GM23338 (cell line): ENCODE results near the gene HEYL. TPM values are rescaled to one million over a fixed set of nuclear protein-coding genes. Genes with fewer than 3 reads are reported as not detected.

ENCODE experiments used
- ATAC-seq: fragments of 200-7000 bp; cut with Tn5 transposase; 3 replicates; pipeline ENCODE4 v1.9.1; 2020
- DNase-seq: peaks from one replicate; pipeline ENCODE4 v3.0.0-alpha.2; 2015; ENCODE audit warnings: low spot score
- H2AFZ ChIP-seq: fragments of 200-600 bp; sonication (generic); 2 replicates; pipeline ENCODE4 v1.8.0; 2016; ENCODE audit warnings: antibody characterized with exemption, mild to moderate bottlenecking, moderate library complexity
- H3F3A ChIP-seq: fragments of 200-600 bp; sonication (generic); replicated peaks from 2 replicates; pipeline ENCODE4 v1.8.0; 2017; ENCODE audit warnings: antibody characterized with exemption, mixed run types, low read depth
- H3K27ac ChIP-seq: fragments of 200-600 bp; sonication (generic); 2 replicates; pipeline ENCODE4 v1.6.1; 2016; ENCODE audit warnings: low read depth
- H3K27me3 ChIP-seq: fragments of 200-600 bp; sonication (generic); 2 replicates; pipeline ENCODE4 v1.8.0; 2016; ENCODE audit warnings: mild to moderate bottlenecking, mixed run types, moderate library complexity; ENCODE audit not compliant: insufficient read depth
- H3K36me3 ChIP-seq: fragments of 200-600 bp; sonication (generic); 2 replicates; pipeline ENCODE4 v1.8.0; 2016; ENCODE audit warnings: mild to moderate bottlenecking; ENCODE audit not compliant: insufficient read depth
- H3K4me1 ChIP-seq: fragments of 200-600 bp; sonication (generic); 2 replicates; pipeline ENCODE4 v1.8.0; 2016; ENCODE audit warnings: mild to moderate bottlenecking, moderate library complexity; ENCODE audit not compliant: insufficient read depth
- H3K4me2 ChIP-seq: fragments of 200-600 bp; sonication (generic); 2 replicates; pipeline ENCODE4 v1.7.1; 2017; ENCODE audit warnings: mixed run types
- H3K4me3 ChIP-seq: fragments of 200-600 bp; sonication (generic); 2 replicates; pipeline ENCODE4 v1.6.1; 2016; ENCODE audit warnings: mixed run types
- H3K79me2 ChIP-seq: fragments of 200-600 bp; sonication (generic); replicated peaks from 2 replicates; pipeline ENCODE4 v1.8.0; 2017; ENCODE audit warnings: mild to moderate bottlenecking; ENCODE audit not compliant: insufficient read depth
- H3K9me2 ChIP-seq: fragments of 200-600 bp; sonication (generic); 2 replicates; pipeline ENCODE4 v1.8.0; 2017; ENCODE audit not compliant: insufficient read depth
- H4K20me1 ChIP-seq: fragments of 200-600 bp; sonication (generic); replicated peaks from 2 replicates; pipeline ENCODE4 v1.8.0; 2017; ENCODE audit warnings: mild to moderate bottlenecking; ENCODE audit not compliant: insufficient read depth
- H3K27ac Mint-ChIP-seq: 2 replicates; pipeline ENCODE4 v1.8.0; 2020; ENCODE audit warnings: inconsistent platforms, mild to moderate bottlenecking, moderate library complexity, mixed read lengths
- H3K27me3 Mint-ChIP-seq: 3 replicates; pipeline ENCODE4 v1.8.0; 2022; ENCODE audit warnings: low read depth, mild to moderate bottlenecking, moderate library complexity, mixed read lengths, inconsistent platforms; ENCODE audit not compliant: insufficient read depth, poor library complexity
- H3K36me3 Mint-ChIP-seq: 3 replicates; pipeline ENCODE4 v1.8.0; 2021; ENCODE audit warnings: low read depth, mild to moderate bottlenecking, inconsistent platforms, moderate library complexity, mixed read lengths
- H3K4me1 Mint-ChIP-seq: 3 replicates; pipeline ENCODE4 v1.8.0; 2020; ENCODE audit warnings: mild to moderate bottlenecking, inconsistent platforms, mixed read lengths
- H3K4me3 Mint-ChIP-seq: 3 replicates; pipeline ENCODE4 v1.8.0; 2021; ENCODE audit warnings: moderate library complexity, mild to moderate bottlenecking, inconsistent platforms, mixed read lengths
- H3K9me3 Mint-ChIP-seq: 3 replicates; pipeline ENCODE4 v1.8.0; 2020; ENCODE audit warnings: moderate library complexity, mild to moderate bottlenecking, inconsistent platforms, mixed read lengths
- CREB1 ChIP-seq: fragments of 250-450 bp; sonication (Bioruptor Pico); IDR thresholded peaks from 2 replicates; pipeline ENCODE4 v1.5.0; 2020; ENCODE audit warnings: low read depth, mild to moderate bottlenecking, moderate library complexity
- EZH2 ChIP-seq: fragments of 200-600 bp; sonication (generic); IDR thresholded peaks from one replicate; pipeline ENCODE4 v1.8.0; 2017; ENCODE audit warnings: antibody characterized with exemption, mild to moderate bottlenecking, low read depth; ENCODE audit not compliant: unreplicated experiment
- JUNB ChIP-seq: IDR thresholded peaks from one replicate; pipeline ENCODE4 v1.6.1; 2016; ENCODE audit warnings: antibody characterized with exemption; ENCODE audit not compliant: unreplicated experiment
- NANOG ChIP-seq: IDR thresholded peaks from 2 replicates; pipeline ENCODE4 v1.6.1; 2016; ENCODE audit warnings: antibody characterized with exemption, borderline replicate concordance
- STAT1 ChIP-seq: IDR thresholded peaks from one replicate; pipeline ENCODE4 v1.6.1; 2016; ENCODE audit warnings: antibody characterized with exemption; ENCODE audit not compliant: unreplicated experiment
- ZNF114 ChIP-seq: fragments of 250-450 bp; sonication (Bioruptor Pico); IDR thresholded peaks from 2 replicates; pipeline ENCODE4 v1.5.0; 2020; ENCODE audit warnings: mild to moderate bottlenecking, moderate library complexity
- ZNF331 ChIP-seq: fragments of 250-450 bp; sonication (Bioruptor Pico); IDR thresholded peaks from 2 replicates; pipeline ENCODE4 v1.5.0; 2020; ENCODE audit warnings: low read depth, mild to moderate bottlenecking, moderate library complexity
- polyA plus RNA-seq: library from polyadenylated mRNA; unstranded; fragments of >200 nt; fragmentation: Nextera tagmentation; extraction: Ambion mirVana; gene quantifications from 2 replicates; pipeline ENCODE4 v1.2.1, GENCODE V29; 2016
- total RNA-seq: library from RNA; depleted of rRNA; stranded (reverse); fragments of >200 nt; shearing (Covaris generic); gene quantifications from 2 replicates; pipeline ENCODE4 v1.2.3, GENCODE V29; 2014
- TF ChIP-seq, protein P1 (sequence below): IDR thresholded peaks from 2 replicates; pipeline ENCODE4 v1.6.1; 2016; ENCODE audit warnings: antibody characterized with exemption
- TF ChIP-seq, protein P2 (sequence below): IDR thresholded peaks from one replicate; pipeline ENCODE4 v1.6.1; 2018; ENCODE audit warnings: antibody characterized with exemption; ENCODE audit not compliant: unreplicated experiment
- TF ChIP-seq, protein P3 (sequence below): fragments of 250-450 bp; sonication (Bioruptor Pico); IDR thresholded peaks from 2 replicates; pipeline ENCODE4 v1.5.0; 2020; ENCODE audit warnings: mild to moderate bottlenecking, moderate library complexity

HEYL gene
- total and polyA plus RNA-seq, 2 experiments from 2014 or later = 1.6 to 4.5 TPM

DNA sequence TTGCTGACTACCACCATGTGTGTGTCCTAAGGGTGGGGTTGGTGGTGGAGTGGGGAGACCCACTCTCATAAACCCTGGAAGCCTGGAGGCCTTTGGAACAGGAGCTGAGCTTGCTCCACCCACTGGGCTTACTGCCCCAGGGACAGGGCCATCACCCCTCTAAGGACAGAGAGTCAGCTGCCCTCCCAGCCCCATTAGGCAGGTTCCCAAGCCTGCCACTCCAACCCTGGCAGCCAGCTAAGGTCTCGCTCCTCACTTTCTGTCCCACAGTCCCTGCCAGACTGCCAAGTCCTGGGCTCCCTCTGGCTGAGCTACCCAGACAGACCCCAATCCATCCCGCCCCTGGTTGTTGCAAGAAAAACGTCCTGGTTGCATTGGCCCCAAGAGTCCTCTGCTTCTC is 28.7 kb upstream of the HEYL start (continued):
- TF ChIP-seq, protein P1, sequence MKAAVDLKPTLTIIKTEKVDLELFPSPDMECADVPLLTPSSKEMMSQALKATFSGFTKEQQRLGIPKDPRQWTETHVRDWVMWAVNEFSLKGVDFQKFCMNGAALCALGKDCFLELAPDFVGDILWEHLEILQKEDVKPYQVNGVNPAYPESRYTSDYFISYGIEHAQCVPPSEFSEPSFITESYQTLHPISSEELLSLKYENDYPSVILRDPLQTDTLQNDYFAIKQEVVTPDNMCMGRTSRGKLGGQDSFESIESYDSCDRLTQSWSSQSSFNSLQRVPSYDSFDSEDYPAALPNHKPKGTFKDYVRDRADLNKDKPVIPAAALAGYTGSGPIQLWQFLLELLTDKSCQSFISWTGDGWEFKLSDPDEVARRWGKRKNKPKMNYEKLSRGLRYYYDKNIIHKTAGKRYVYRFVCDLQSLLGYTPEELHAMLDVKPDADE = no peak
- TF ChIP-seq ZNF114 (CRISPR knock-in tag) (no peak), JUNB (no peak), STAT1 (no peak)

DNA sequence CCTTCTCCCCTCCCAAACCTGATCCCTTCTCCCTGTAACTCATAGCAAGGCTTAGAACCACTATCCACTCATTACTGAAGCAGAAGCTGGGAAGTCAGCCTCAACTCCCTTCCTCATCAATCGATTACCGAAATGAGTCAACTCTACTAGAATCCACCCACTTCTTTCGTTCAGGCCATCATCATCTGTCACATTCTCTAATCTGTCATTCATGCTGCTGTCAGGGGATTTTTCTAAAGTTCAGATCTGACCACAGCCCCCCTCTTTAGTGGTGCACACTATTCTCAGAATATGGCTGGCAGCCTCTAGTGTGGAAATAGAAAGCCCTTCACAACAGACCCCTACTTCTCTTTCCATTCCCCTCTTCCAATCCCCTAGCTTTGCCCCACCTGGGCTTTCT is 27.3 kb upstream of the HEYL start:
- Mint-ChIP-seq H3K27me3 (peaks cover 79% of the 10 kb centered on the region), H3K9me3 (no peaks in the 10 kb centered on the region), H3K27ac (no peak overlapping the region), H3K36me3 (no peaks in the 10 kb centered on the region), H3K4me1 (peaks cover 6% of the 10 kb centered on the region), H3K4me3 (no peak overlapping the region)
- Histone ChIP-seq H3F3A (no peaks in the 10 kb centered on the region), H2AFZ (no peak overlapping the region), H3K79me2 (no peaks in the 10 kb centered on the region), H4K20me1 (peaks cover 3% of the 10 kb centered on the region; the same call in 1 of the 2 replicates), H3K36me3 (no peaks in the 10 kb centered on the region), H3K4me3 (no peak overlapping the region), H3K27ac (no peak overlapping the region), H3K27me3 (peaks cover 91% of the 10 kb centered on the region), H3K4me2 (no peak overlapping the region), H3K4me1 (no peaks in the 10 kb centered on the region; the same call in 1 of the 2 replicates), H3K9me2 (no peaks in the 10 kb centered on the region)
- TF ChIP-seq CREB1 (CRISPR knock-in tag) = no peak
- TF ChIP-seq, protein P2, sequence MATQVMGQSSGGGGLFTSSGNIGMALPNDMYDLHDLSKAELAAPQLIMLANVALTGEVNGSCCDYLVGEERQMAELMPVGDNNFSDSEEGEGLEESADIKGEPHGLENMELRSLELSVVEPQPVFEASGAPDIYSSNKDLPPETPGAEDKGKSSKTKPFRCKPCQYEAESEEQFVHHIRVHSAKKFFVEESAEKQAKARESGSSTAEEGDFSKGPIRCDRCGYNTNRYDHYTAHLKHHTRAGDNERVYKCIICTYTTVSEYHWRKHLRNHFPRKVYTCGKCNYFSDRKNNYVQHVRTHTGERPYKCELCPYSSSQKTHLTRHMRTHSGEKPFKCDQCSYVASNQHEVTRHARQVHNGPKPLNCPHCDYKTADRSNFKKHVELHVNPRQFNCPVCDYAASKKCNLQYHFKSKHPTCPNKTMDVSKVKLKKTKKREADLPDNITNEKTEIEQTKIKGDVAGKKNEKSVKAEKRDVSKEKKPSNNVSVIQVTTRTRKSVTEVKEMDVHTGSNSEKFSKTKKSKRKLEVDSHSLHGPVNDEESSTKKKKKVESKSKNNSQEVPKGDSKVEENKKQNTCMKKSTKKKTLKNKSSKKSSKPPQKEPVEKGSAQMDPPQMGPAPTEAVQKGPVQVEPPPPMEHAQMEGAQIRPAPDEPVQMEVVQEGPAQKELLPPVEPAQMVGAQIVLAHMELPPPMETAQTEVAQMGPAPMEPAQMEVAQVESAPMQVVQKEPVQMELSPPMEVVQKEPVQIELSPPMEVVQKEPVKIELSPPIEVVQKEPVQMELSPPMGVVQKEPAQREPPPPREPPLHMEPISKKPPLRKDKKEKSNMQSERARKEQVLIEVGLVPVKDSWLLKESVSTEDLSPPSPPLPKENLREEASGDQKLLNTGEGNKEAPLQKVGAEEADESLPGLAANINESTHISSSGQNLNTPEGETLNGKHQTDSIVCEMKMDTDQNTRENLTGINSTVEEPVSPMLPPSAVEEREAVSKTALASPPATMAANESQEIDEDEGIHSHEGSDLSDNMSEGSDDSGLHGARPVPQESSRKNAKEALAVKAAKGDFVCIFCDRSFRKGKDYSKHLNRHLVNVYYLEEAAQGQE = no peak
- TF ChIP-seq STAT1 = no peak
- TF ChIP-seq EZH2 = no peak
- no peak for TF ChIP-seq ZNF331 (CRISPR knock-in tag)
- TF ChIP-seq NANOG = no peak
- TF ChIP-seq, protein P3, sequence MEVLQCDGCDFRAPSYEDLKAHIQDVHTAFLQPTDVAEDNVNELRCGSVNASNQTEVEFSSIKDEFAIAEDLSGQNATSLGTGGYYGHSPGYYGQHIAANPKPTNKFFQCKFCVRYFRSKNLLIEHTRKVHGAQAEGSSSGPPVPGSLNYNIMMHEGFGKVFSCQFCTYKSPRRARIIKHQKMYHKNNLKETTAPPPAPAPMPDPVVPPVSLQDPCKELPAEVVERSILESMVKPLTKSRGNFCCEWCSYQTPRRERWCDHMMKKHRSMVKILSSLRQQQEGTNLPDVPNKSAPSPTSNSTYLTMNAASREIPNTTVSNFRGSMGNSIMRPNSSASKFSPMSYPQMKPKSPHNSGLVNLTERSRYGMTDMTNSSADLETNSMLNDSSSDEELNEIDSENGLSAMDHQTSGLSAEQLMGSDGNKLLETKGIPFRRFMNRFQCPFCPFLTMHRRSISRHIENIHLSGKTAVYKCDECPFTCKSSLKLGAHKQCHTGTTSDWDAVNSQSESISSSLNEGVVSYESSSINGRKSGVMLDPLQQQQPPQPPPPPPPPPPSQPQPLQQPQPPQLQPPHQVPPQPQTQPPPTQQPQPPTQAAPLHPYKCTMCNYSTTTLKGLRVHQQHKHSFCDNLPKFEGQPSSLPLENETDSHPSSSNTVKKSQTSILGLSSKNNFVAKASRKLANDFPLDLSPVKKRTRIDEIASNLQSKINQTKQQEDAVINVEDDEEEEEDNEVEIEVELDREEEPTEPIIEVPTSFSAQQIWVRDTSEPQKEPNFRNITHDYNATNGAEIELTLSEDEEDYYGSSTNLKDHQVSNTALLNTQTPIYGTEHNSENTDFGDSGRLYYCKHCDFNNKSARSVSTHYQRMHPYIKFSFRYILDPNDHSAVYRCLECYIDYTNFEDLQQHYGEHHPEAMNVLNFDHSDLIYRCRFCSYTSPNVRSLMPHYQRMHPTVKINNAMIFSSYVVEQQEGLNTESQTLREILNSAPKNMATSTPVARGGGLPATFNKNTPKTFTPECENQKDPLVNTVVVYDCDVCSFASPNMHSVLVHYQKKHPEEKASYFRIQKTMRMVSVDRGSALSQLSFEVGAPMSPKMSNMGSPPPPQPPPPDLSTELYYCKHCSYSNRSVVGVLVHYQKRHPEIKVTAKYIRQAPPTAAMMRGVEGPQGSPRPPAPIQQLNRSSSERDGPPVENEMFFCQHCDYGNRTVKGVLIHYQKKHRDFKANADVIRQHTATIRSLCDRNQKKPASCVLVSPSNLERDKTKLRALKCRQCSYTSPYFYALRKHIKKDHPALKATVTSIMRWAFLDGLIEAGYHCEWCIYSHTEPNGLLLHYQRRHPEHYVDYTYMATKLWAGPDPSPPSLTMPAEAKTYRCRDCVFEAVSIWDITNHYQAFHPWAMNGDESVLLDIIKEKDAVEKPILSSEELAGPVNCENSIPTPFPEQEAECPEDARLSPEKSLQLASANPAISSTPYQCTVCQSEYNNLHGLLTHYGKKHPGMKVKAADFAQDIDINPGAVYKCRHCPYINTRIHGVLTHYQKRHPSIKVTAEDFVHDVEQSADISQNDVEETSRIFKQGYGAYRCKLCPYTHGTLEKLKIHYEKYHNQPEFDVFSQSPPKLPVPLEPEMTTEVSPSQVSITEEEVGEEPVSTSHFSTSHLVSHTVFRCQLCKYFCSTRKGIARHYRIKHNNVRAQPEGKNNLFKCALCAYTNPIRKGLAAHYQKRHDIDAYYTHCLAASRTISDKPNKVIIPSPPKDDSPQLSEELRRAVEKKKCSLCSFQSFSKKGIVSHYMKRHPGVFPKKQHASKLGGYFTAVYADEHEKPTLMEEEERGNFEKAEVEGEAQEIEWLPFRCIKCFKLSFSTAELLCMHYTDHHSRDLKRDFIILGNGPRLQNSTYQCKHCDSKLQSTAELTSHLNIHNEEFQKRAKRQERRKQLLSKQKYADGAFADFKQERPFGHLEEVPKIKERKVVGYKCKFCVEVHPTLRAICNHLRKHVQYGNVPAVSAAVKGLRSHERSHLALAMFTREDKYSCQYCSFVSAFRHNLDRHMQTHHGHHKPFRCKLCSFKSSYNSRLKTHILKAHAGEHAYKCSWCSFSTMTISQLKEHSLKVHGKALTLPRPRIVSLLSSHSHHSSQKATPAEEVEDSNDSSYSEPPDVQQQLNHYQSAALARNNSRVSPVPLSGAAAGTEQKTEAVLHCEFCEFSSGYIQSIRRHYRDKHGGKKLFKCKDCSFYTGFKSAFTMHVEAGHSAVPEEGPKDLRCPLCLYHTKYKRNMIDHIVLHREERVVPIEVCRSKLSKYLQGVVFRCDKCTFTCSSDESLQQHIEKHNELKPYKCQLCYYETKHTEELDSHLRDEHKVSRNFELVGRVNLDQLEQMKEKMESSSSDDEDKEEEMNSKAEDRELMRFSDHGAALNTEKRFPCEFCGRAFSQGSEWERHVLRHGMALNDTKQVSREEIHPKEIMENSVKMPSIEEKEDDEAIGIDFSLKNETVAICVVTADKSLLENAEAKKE (CRISPR knock-in tag) = no peak
- no peak for TF ChIP-seq JUNB
- ATAC-seq = no peak
- DNase-seq = no peak
